Transverse colon (tissue), 4 donors: ENCODE results near the gene TULP1. TPM values are rescaled to one million over a fixed set of nuclear protein-coding genes. Genes with fewer than 3 reads are reported as not detected.
A peak's percentile ranks its signal among the peaks of the same experiment; 100 is the strongest.

Experiments used
- DNase-seq: peaks from one replicate; pipeline ENCODE4 v3.0.0-alpha.2; 2019
- H3K27ac ChIP-seq, 4 donors: fragments of 200-600 bp; sonication (generic); 2 replicates each; pipeline ENCODE4 v1.5.1; 2016 to 2018; ENCODE audit warnings: inconsistent platforms in 4 of 4
- H3K27me3 ChIP-seq: fragments of 200-600 bp; sonication (generic); 2 replicates; pipeline ENCODE4 v1.5.1; 2017; ENCODE audit warnings: inconsistent platforms
- H3K36me3 ChIP-seq, 4 donors: fragments of 200-600 bp; sonication (generic); 2 replicates each; pipeline ENCODE4 v1.5.1; 2017 to 2019; ENCODE audit warnings: inconsistent platforms in 4 of 4
- H3K4me1 ChIP-seq, 4 donors: fragments of 200-600 bp; sonication (generic); 2 replicates each; pipeline ENCODE4 v1.5.1; 2017 to 2020; ENCODE audit warnings: inconsistent platforms in 4 of 4
- H3K4me3 ChIP-seq, 4 donors: fragments of 200-600 bp; sonication (generic); 1 replicate in 1 of 4; 2 replicates in 3 of 4; pipeline versions ENCODE4 v1.5.1 to v1.6.1; 2017 to 2019; ENCODE audit warnings: inconsistent platforms in 4 of 4
- H3K9me3 ChIP-seq, 2 donors: fragments of 200-600 bp; sonication (generic); 2 replicates each; pipeline ENCODE4 v1.5.1; 2017 to 2019; ENCODE audit warnings: inconsistent platforms in 2 of 2
- EP300 ChIP-seq: sonication (generic); formaldehyde crosslinking; IDR thresholded peaks from one replicate; pipeline ENCODE4 v1.6.1; 2017; ENCODE audit warnings: antibody characterized with exemption, low read depth
- POLR2A ChIP-seq: fragments of 450-650 bp; IDR thresholded peaks from one replicate; pipeline ENCODE4 v1.6.1; 2016; ENCODE audit warnings: antibody characterized with exemption, mild to moderate bottlenecking, moderate library complexity
- POLR2AphosphoS5 ChIP-seq, 3 donors: sonication (generic); formaldehyde crosslinking; IDR thresholded peaks; one replicate each; pipeline ENCODE4 v1.6.1; 2016; ENCODE audit warnings: antibody characterized with exemption in 3 of 3
- WGBS, 2 donors: methylation state at CpG; one replicate each; pipeline ENCODE4 v1.1.5; 2018; ENCODE audit warnings: low coverage in 1 of 2; 5-methylcytosine and 5-hydroxymethylcytosine counted together
- in situ Hi-C, 4 donors: fragments of 200-750 bp; cut with MboI; loops; one replicate each; pipeline versions ENCODE4 v1.15.0 to v1.15.1; 2017; ENCODE audit warnings: low sequenced_read_pairs in 3 of 4, low pct_ligation_motif_present in 1 of 4, low pct_unique_long_range_greater_than_20kb in 1 of 4
- intact Hi-C: fragments of 100-400 bp; cut with DNase I; formaldehyde crosslinking; loops from one replicate; pipeline ENCODE4 v1.15.1; 2023; ENCODE audit warnings: low total_unique reads
- small RNA-seq, 4 donors: library from RNA; depleted of rRNA; stranded (forward); fragments of <200 nt; gene quantifications; one replicate each; pipeline ENCODE3, GENCODE V24; 2016
- total RNA-seq, 4 donors: library from RNA; depleted of rRNA; stranded (reverse); fragments of >200 nt; gene quantifications; one replicate each; pipeline ENCODE4 v1.1.0, GENCODE V29; 2016
- TF ChIP-seq, protein P1 (sequence below), 5 experiments: fragments of 200-600 bp in 3 of 5; fragments of 450-650 bp in 2 of 5; sonication (generic) in 3 of 5; IDR thresholded peaks; 1 replicate in 2 of 5; 2 replicates in 3 of 5; pipeline ENCODE4 v1.5.1; 2016 to 2017; ENCODE audit warnings: antibody characterized with exemption in 5 of 5, inconsistent platforms in 3 of 5, mild to moderate bottlenecking in 2 of 5, moderate library complexity in 1 of 5

The TULP1 gene
- total RNA-seq, 4 donors from 2014 or later, result not detected

DNA sequence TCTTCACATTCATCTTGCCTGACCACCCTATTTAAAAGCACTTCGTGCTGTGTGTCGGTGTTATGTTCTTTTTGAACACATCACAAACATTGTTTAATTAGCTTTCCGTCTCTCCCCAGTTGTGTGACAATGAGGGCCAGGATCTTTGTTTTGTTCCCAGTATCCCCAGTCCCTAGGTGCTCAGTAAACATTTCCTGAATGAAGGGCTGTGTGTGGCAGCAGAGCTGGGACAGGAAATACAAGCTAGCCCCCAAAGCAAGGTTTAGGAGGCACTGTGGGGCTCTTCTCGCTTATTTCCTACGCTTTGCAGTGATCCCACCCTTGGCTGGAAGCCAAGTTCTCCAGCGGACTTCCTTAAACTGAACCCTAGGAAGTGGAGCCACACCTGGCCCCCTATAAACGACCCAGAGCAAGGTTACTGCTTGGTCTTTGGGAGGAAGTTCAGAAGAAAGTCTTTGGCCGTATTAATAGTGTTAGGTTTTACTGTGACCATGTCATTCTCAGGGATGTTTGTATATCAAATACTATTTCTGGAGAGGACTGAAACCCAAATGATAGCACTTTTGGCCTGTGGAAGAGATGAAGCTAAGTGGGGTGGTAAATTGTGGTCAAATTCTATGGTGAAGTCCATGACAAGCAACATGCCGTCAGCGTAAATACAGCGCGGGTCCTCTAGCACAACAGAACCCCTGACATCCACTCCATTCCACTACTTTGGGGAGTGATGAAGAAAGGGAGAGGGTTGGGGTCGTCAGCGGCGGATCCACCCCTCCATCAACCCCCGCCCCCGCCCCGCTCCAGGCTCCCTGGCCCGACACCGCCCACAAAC lies 61.1 kb downstream of the TULP1 start:
- Histone ChIP-seq H3K9me3 (no peaks in the 10 kb centered on the region), H3K27me3 (no peaks in the 10 kb centered on the region), H3K4me3 (peak overlapping the region in 2 of 4 donors; percentile 66 to 69), H3K36me3 (no peaks in the 10 kb centered on the region), H3K4me1 (peaks cover 9 to 21% (median 16%) of the 10 kb centered on the region in 4 donors), H3K27ac (peak overlapping the region; percentile 69 to 88 (median 84))
- in situ Hi-C loops, result loop anchor here in 1 of 4 donors (5.0 kb wide), 1 partner anchor 109 kb away; the partner anchor contains the start of gene PPARD
- peak; percentile 30 for DNase-seq
- TF ChIP-seq POLR2AphosphoS5 (IDR thresholded peaks at IDR 0.05), result no peak
- WGBS, 2 donors, result 7 to 12% methylated on average over 3 to 17 of the region's 20 CpGs
- intact Hi-C loops, result loop anchor here (5.0 to 10.0 kb wide), 2 partner anchors 109 to 1027 kb away; partner anchors contain the start of genes PPARD and RPS10

DNA sequence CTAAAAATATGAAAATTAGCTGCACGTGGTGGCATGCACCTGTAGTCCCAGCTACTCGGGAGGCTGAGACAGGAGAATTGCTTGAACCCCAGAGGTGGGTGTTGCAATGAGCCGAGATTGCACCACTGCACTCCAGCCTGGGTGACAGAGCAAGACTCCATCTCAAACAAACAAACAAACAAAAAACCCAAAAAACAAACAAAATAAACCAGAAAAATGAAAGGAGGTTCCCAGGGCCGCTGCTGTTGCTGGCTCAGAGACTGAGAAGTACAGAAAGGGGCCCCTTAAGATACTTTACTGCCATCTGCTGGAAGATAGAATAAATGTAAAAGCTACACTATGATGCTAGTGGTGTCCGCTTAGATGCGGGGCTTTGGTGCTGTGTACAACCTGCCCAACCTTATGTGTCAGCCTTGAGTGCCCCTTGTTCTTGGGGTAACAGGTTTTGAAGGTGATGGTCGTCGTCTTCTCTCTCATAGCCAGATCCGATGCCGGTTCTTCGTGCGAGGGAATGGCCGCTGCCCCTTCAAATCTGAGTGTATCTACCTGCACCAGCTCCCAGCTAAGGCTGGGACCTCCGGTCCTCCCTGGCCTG lies 63.3 kb downstream of the TULP1 start:
- H3K27ac ChIP-seq, result no peak overlapping the region
- no peaks in the 10 kb centered on the region for H3K27me3 ChIP-seq
- H3K4me3 ChIP-seq, result no peak overlapping the region
- intact Hi-C loops, result no loop called here
- TF ChIP-seq, protein P1, sequence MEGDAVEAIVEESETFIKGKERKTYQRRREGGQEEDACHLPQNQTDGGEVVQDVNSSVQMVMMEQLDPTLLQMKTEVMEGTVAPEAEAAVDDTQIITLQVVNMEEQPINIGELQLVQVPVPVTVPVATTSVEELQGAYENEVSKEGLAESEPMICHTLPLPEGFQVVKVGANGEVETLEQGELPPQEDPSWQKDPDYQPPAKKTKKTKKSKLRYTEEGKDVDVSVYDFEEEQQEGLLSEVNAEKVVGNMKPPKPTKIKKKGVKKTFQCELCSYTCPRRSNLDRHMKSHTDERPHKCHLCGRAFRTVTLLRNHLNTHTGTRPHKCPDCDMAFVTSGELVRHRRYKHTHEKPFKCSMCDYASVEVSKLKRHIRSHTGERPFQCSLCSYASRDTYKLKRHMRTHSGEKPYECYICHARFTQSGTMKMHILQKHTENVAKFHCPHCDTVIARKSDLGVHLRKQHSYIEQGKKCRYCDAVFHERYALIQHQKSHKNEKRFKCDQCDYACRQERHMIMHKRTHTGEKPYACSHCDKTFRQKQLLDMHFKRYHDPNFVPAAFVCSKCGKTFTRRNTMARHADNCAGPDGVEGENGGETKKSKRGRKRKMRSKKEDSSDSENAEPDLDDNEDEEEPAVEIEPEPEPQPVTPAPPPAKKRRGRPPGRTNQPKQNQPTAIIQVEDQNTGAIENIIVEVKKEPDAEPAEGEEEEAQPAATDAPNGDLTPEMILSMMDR (IDR thresholded peaks at IDR 0.05), result peak; percentile 72 to 83 (median 79)
- TF ChIP-seq POLR2A, result no peak
- WGBS, 2 donors, result 30 to 35% methylated on average over 10 to 14 of the region's 14 CpGs
- peaks cover 9 to 21% (median 16%) of the 10 kb centered on the region in 4 donors for H3K4me1 ChIP-seq
- no peaks in the 10 kb centered on the region for H3K36me3 ChIP-seq
- in situ Hi-C loops, result loop anchor here in 3 of 4 donors (10.0 to 25.0 kb wide), 2 partner anchors 105 to 137 kb away; partner anchors contain the start of gene PPARD (in 2 of the 3)
- no peaks in the 10 kb centered on the region for H3K9me3 ChIP-seq
- DNase-seq, result no peak

DNA sequence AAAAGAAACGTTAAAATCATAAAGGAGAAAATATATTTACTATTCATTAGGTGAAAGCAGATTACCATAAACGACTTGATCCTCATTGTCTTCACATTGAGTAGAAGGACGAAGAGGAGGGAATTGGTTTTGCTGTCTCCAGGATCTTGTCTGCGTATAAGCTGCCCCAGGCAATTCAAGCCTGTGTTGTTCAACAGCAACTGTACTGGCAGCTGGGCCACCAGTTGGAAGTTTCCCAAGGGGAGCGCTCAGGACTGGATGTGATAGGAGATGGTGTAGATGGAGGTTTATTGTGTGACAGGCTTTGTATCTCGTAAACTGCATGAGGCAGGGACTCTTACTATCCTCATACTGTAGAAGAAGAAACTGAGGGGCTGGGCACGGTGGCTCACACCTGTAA lies 64.5 kb downstream of the TULP1 start:
- intact Hi-C loops (no loop called here), in situ Hi-C loops (loop anchor here in 3 of 4 donors (10.0 to 25.0 kb wide), 2 partner anchors 103 to 136 kb away; partner anchors contain the start of gene PPARD (in 2 of the 3))
- Histone ChIP-seq H3K9me3 (no peaks in the 10 kb centered on the region), H3K27me3 (no peaks in the 10 kb centered on the region), H3K36me3 (no peaks in the 10 kb centered on the region), H3K27ac (no peak overlapping the region), H3K4me1 (peaks cover 5 to 15% (median 12%) of the 10 kb centered on the region in 4 donors), H3K4me3 (no peak overlapping the region)
- no peak for DNase-seq
- WGBS, 2 donors, result 58 to 67% methylated on average over 3 to 7 of the region's 7 CpGs
- TF ChIP-seq, protein P1 (IDR thresholded peaks at IDR 0.05), result no peak
- TF ChIP-seq POLR2AphosphoS5 (IDR thresholded peaks at IDR 0.05) (no peak), POLR2A (no peak), EP300 (no peak)

Small RNA genes lying within 50 kb of the gene (small RNA-seq; reads per million reads assigned to genes)
- gene MIR7111, result 0 to 0.70 (median 0) reads per million in 4 donors

Other genes starting within 250 kb of the TULP1 start
- gene DEF6, start 215.1 kb downstream of the TULP1 start, total RNA-seq, result 10 to 100 TPM in 1 of 4 donors, 1 to 10 TPM in 3; 2.6 to 24.5 (median 6.8) TPM
- 100 to 1,000 TPM in 1 of 4 donors, 10 to 100 TPM in 3; 19.8 to 110 (median 29.3) TPM for gene PPARD, start 170.3 kb downstream of the TULP1 start, total RNA-seq
- gene FANCE, start 60.6 kb downstream of the TULP1 start, total RNA-seq, result 10 to 100 TPM in 1 of 4 donors, 1 to 10 TPM in 2, under 1 TPM in 1; 0.75 to 30.8 (median 3.8) TPM
- 100 to 1,000 TPM; 323 to 991 (median 649) TPM for gene RPL10A, start 44.5 kb downstream of the TULP1 start, total RNA-seq
- gene TEAD3, start 15.8 kb downstream of the TULP1 start, total RNA-seq, result 10 to 100 TPM; 23.0 to 67.7 (median 25.3) TPM
- 100 to 1,000 TPM in 3 of 4 donors, 10 to 100 TPM in 1; 82.8 to 299 (median 254) TPM for gene FKBP5, start 176.0 kb upstream of the TULP1 start, total RNA-seq
- 1 to 10 TPM in 1 of 4 donors, under 1 TPM in 1, not detected in 2; 0.68 to 1.5 TPM for gene ARMC12, start 224.1 kb upstream of the TULP1 start, total RNA-seq